ENCODE data around the gene OTOA.
"Not testable (repeated sequence)": the region's sequence is repeated elsewhere in the genome, so short reads cannot be mapped to it uniquely, and the experiment has no call there.

The OTOA gene

GRCh38 chr16:21642861-21643260 lies 20.9 kb upstream of the OTOA start:
- FAIRE-seq = no peak

GRCh38 chr16:21643785-21644184 lies 20.0 kb upstream of the OTOA start:
- FAIRE-seq = no peak

GRCh38 chr16:21644674-21645073 lies 19.1 kb upstream of the OTOA start:
- no peak for FAIRE-seq

GRCh38 chr16:21645261-21645721 lies 18.5 kb upstream of the OTOA start:
- no peak for FAIRE-seq

- FAIRE-seq = no peak
Observed at GRCh38 chr16:21646091-21646490, 17.7 kb upstream of the OTOA start.

GRCh38 chr16:21646721-21647561 lies 16.8 kb upstream of the OTOA start:
- no peak for FAIRE-seq

GRCh38 chr16:21647562-21648164 lies 16.1 kb upstream of the OTOA start:
- no peak for FAIRE-seq

- not testable (repeated sequence) for FAIRE-seq
Observed at GRCh38 chr16:21649826-21650406, 13.9 kb upstream of the OTOA start.

GRCh38 chr16:21650521-21650920 lies 13.2 kb upstream of the OTOA start:
- FAIRE-seq = no peak

- no peak for FAIRE-seq
Observed at GRCh38 chr16:21651515-21651914, 12.3 kb upstream of the OTOA start.

GRCh38 chr16:21652453-21652852 lies 11.3 kb upstream of the OTOA start, which contains the start of gene IGSF6:
TSS of gene IGSF6 (minus strand) at chr16:21652608. CDS start at chr16:21652598, 10 bp downstream.
- no peak for FAIRE-seq

GRCh38 chr16:21653571-21653970 lies 10.2 kb upstream of the OTOA start:
- no peak for FAIRE-seq

- no peak for FAIRE-seq
Observed at GRCh38 chr16:21654466-21654865, 9.3 kb upstream of the OTOA start.

GRCh38 chr16:21654881-21655280 lies 8.9 kb upstream of the OTOA start:
- no peak for FAIRE-seq

GRCh38 chr16:21656795-21657768 lies 6.7 kb upstream of the OTOA start:
- FAIRE-seq = peak; percentile 95

GRCh38 chr16:21659124-21659523 lies 4.6 kb upstream of the OTOA start:
- no peak for FAIRE-seq

GRCh38 chr16:21664801-21665492 lies 1.2 kb downstream of the OTOA start:
- no peak for FAIRE-seq

- FAIRE-seq = no peak
Observed at GRCh38 chr16:21666772-21667171, 3.0 kb downstream of the OTOA start.

- no peak for FAIRE-seq
Observed at GRCh38 chr16:21667575-21667974, 3.8 kb downstream of the OTOA start.

- FAIRE-seq = no peak
Observed at GRCh38 chr16:21673469-21673868, 9.7 kb downstream of the OTOA start.

GRCh38 chr16:21674456-21674855 lies 10.7 kb downstream of the OTOA start:
- not testable (repeated sequence) for FAIRE-seq

GRCh38 chr16:21680714-21681113 lies 16.9 kb downstream of the OTOA start:
- not testable (repeated sequence) for FAIRE-seq

All from G401.6 (cell line).